ENCODE data around the gene CD93.

GRCh38 chr20:23059846-23060245, 26.3 kb downstream of the CD93 start:
- TF ChIP-seq CTCF (IDR thresholded peaks at IDR 0.05; ENCODE audit: insufficient read depth, low read depth, low read length) (no peak), EZH2 (IDR thresholded peaks at IDR 0.05; ENCODE audit: insufficient read depth, low read length) (no peak)

Data from astrocyte (in vitro differentiated cells and primary cell).